Retinal pigment epithelial cell (primary cell): ENCODE measurements around the gene CDKL4.

Experiments used
- DNase-seq: peaks from one replicate; pipeline ENCODE4 v3.0.0-alpha.2; 2010; ENCODE audit warnings: low read depth
- H3K4me3 ChIP-seq: 2 replicates; pipeline ENCODE4 v1.5.1; 2011; ENCODE audit warnings: mild to moderate bottlenecking, low read length, control low read depth, moderate library complexity
- TF ChIP-seq, protein P1 (sequence below): conservative IDR thresholded peaks from 2 replicates; pipeline ENCODE4 v1.5.1; 2011; ENCODE audit warnings: low read depth, low read length, control low read depth, inconsistent platforms

CDKL4 gene

DNA sequence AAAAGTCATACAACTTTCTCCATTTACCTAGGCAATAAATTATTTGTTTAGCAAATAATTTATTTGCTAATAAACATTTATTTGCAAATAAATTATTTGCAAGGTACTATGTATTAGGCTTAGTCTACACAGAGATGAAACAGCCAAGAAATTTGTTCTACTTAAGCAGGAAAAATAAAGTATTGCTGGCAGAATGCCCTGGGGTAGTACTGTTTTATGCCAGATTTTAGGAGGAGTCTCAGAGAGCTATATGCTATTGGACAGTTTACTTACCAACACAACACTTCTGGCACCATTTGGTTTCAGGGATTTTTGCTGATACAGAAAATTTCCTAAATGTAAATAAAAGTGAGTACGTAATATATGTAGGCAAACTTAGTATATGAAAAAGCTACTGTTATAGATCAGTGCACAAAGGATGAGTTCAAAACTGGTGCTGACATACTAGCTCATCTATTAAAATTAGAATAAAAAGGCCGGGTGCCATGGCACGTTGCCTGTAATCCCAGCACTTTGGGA lies 23.2 kb upstream of the CDKL4 start:
- no peak for DNase-seq
- TF ChIP-seq, protein P1, sequence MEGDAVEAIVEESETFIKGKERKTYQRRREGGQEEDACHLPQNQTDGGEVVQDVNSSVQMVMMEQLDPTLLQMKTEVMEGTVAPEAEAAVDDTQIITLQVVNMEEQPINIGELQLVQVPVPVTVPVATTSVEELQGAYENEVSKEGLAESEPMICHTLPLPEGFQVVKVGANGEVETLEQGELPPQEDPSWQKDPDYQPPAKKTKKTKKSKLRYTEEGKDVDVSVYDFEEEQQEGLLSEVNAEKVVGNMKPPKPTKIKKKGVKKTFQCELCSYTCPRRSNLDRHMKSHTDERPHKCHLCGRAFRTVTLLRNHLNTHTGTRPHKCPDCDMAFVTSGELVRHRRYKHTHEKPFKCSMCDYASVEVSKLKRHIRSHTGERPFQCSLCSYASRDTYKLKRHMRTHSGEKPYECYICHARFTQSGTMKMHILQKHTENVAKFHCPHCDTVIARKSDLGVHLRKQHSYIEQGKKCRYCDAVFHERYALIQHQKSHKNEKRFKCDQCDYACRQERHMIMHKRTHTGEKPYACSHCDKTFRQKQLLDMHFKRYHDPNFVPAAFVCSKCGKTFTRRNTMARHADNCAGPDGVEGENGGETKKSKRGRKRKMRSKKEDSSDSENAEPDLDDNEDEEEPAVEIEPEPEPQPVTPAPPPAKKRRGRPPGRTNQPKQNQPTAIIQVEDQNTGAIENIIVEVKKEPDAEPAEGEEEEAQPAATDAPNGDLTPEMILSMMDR: no peak
- H3K4me3 ChIP-seq: no peak overlapping the region

DNA sequence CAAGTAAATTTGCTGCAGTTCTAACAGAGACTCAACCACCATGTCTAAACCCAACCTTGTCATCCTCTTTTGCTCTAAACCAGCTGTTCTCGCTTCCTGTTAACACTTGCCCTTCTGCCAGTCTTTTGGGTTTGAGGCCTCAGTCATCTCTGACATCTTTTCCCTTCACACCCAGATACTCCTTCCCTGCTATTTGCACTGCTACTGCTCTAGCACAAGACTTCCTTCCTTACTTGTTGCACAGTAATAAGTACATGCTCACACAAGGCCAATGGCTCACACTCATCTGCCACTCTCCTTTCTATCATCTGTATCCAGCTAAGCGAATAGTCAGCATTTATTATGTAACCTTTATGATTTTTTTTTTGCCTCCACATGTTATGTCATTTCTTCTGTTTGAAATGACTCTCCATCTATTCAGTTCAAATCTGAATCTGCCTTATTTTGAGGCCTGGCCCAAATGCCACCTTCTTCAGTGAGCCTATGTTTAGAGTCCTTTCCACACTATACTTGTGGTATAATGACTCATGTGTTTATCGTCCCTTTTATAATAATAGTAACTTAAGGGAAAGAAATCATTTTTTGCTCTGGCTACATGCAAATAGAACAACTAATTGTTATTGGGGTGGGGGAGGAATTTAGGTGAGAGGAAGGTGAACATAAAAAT lies 22.5 kb upstream of the CDKL4 start:
- TF ChIP-seq, protein P1: no peak
- DNase-seq: no peak
- H3K4me3 ChIP-seq: no peak overlapping the region

DNA sequence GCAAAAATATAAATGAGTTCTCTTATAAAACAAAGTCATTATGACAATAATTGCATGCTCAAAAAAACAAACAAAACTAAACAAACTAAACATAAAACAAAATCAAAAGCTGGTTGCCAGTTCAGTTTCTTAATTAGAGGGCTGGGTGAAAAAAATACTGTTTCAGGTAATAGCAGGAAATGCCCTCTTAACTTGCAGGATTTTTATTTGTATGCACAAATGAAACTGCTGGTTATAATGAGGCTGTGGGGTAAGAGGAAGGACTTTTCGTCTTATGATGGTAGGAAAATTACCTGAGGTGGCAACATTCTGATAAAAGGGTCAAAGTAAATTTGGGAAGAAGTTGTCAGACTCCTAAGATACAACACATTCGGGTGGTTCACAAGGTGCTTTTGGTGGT lies 21.5 kb upstream of the CDKL4 start:
- DNase-seq: no peak
- H3K4me3 ChIP-seq: no peak overlapping the region

DNA sequence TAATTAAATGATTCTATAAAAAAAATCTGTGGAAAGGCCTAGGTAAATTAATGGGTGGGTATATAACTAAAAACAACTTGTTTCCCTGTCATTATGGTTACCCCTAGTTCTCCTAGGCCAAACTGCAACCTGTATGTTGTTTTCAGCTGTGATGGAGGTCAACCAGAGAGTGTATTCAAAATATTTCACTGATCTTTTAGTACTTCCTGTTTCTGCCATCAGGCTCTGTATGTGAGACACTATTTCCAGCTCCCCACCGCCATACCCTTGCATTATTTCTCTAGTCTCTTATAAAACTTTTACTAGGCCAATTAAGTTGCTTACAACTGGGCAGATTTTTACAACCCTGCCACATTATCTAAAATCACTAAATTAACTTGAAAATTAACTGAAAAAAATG lies 21.0 kb upstream of the CDKL4 start:
- no peak overlapping the region for H3K4me3 ChIP-seq
- no peak for DNase-seq

More for the DNA sequence above, 21.5 kb upstream of the CDKL4 start:
- TF ChIP-seq, protein P1: no peak

DNA sequence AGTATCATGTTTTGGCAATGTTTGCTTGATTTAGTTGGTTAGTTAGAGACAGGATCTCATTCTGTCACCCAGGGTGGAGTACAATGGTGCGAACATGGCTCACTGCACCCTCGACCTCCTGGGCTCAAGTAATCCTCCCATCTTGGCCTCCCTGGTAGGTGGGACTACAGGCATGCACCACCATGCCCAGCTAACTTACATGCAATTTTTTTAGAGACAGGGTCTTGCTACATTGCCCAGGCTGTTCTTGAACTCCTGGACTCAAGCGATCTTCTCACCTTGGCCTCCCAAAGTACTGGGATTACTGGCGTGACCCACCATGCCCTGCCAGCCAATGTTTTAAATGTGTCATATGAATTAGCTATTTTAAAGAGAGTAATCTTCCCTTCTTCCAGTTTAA lies 16.3 kb upstream of the CDKL4 start:
- TF ChIP-seq, protein P1: no peak
- DNase-seq: no peak
- H3K4me3 ChIP-seq: no peak overlapping the region

More for the DNA sequence above, 21.0 kb upstream of the CDKL4 start:
- TF ChIP-seq, protein P1: no peak

DNA sequence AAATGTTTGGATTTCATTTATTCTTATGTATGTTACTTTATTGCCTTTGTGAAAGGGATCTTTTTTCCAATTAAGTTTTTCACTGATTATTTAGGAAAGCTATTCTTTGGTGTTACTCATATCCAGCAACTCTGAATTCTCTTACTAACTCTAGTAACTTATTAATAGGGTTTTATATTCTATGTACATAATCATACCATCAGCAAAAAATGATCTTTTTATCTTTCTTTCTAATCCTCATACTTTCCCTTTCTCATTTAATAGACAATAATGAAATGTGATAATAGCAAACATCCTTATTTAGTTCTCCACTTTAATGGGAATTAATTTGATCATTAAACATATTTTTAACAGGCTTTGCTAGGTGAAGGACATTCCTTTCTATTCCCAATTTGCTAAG lies 12.3 kb upstream of the CDKL4 start:
- TF ChIP-seq, protein P1: no peak

DNA sequence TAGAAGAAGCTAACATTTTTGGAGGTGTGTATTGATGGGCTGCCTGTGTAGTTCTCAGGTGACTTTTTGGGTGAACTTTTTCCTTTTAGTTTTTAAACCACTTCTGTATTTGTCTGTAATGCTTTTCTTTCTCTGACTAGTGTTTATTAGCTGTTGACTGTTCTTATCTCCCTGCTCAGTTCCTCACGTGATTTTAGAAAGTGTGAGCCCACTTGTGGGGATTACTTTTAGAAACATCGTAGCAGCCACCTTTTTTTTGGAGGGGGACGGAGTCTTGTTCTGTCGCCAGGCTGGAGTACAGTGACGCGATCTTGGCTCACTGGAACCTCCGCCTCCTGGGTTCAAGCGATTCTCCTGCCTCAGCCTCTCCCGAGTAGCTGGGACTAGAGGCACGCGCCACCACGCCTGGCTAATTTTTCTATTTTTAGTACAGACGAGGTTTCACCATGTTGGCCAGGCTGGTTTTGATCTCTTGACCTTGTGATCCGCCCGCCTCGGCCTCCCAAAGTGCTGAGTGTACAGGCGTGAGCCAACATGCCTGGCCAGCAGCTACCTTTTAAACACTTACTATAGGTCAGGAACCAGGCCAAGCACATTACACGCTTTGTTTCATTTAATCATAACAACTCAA lies 9.2 kb upstream of the CDKL4 start:
- no peak for DNase-seq
- TF ChIP-seq, protein P1: no peak

More for the DNA sequence above, 12.3 kb upstream of the CDKL4 start:
- H3K4me3 ChIP-seq: no peak overlapping the region
- no peak for DNase-seq

More for the DNA sequence above, 9.2 kb upstream of the CDKL4 start:
- no peak overlapping the region for H3K4me3 ChIP-seq
